HCT116 (cell line): Measurements from ENCODE around the gene RNF4. TPM values are rescaled to one million over a fixed set of nuclear protein-coding genes. Genes with fewer than 3 reads are reported as not detected.

Source experiments
- ATAC-seq: fragments of 200-7000 bp; cut with Tn5 transposase; 2 replicates; pipeline ENCODE4 v1.9.1; 2020; ENCODE audit warnings: mild to moderate bottlenecking, moderate library complexity
- BruUV-seq: library from RNA; stranded (reverse); fragments of 400-500 nt; replicated peaks from 2 replicates; lab custom pipeline; 2021; lab: Mats Ljungman, UMichigan
- CTCF ChIA-PET: fragments of 300-600 bp; sonication (Branson Sonifier 250); formaldehyde crosslinking; loops from one replicate; lab custom pipeline; 2021; ENCODE audit warnings: antibody characterized with exemption; lab: Charles Lee
- POLR2A ChIA-PET: fragments of 300-600, 350-600 bp; sonication (Branson Sonifier 250); formaldehyde crosslinking; loops from one replicate; lab custom pipeline; 2021; ENCODE audit warnings: antibody characterized with exemption; lab: Charles Lee
- RAD21 ChIA-PET, 2 experiments: fragments of 300-600 bp; sonication (Branson Sonifier 250); formaldehyde crosslinking; loops; one replicate each; lab custom pipeline; 2023; ENCODE audit warnings: low total read pairs in 2 of 2; ENCODE audit not compliant: uncharacterized antibody in 2 of 2, unreplicated experiment in 2 of 2, low non-redundant PET in 1 of 2; lab: Charles Lee
- DNase-seq: peaks from one replicate; pipeline ENCODE4 v3.0.0-alpha.2; 2010; ENCODE audit warnings: low read depth, low spot score
- H2AFZ ChIP-seq: fragments of 200-600 bp; shearing (Covaris generic), sonication (generic); 2 replicates; pipeline ENCODE4 v1.6.1; 2017; ENCODE audit warnings: low read depth, mixed run types, mixed read lengths, antibody characterized with exemption, low read length; ENCODE audit not compliant: poor library complexity, severe bottlenecking
- H3K27ac ChIP-seq: 2 replicates; pipeline ENCODE4 v1.5.1; 2012; ENCODE audit warnings: low read depth, low read length
- H3K27me3 ChIP-seq: fragments of 200-600 bp; sonication (generic); 2 replicates; pipeline ENCODE4 v1.6.1; 2016; ENCODE audit warnings: mixed run types, low read length, mixed read lengths; ENCODE audit not compliant: insufficient read depth
- H3K36me3 ChIP-seq, 2 experiments: fragments of 200-500 bp in 1 of 2; fragments of 200-600 bp in 1 of 2; sonication (Bioruptor generic) in 1 of 2; sonication (generic) in 1 of 2; 2 replicates each; pipeline versions ENCODE4 v1.5.1 to v1.6.1; 2014 to 2016; ENCODE audit warnings: low read length in 2 of 2, inconsistent platforms in 1 of 2, mixed read lengths in 1 of 2, mixed run types in 1 of 2; ENCODE audit not compliant: insufficient read depth in 2 of 2, control insufficient read depth in 1 of 2
- H3K4me1 ChIP-seq, 2 experiments: fragments of 200-600 bp in 1 of 2; sonication (generic) in 1 of 2; 2 replicates each; pipeline versions ENCODE4 v1.5.1 to v1.6.1; 2012 to 2017; ENCODE audit warnings: low read length in 2 of 2, inconsistent platforms in 1 of 2, mild to moderate bottlenecking in 1 of 2, mixed read lengths in 1 of 2, mixed run types in 1 of 2, moderate library complexity in 1 of 2; ENCODE audit not compliant: insufficient read depth in 2 of 2, control insufficient read depth in 1 of 2
- H3K4me2 ChIP-seq: fragments of 200-600 bp; sonication (generic); 2 replicates; pipeline ENCODE4 v1.6.1; 2017; ENCODE audit warnings: mixed run types, low read length, mixed read lengths
- H3K4me3 ChIP-seq, 2 experiments: fragments of 200-600 bp in 1 of 2; sonication (generic) in 1 of 2; replicated peaks in 1 of 2; 2 replicates each; pipeline ENCODE4 v1.5.1; 2011 to 2016; ENCODE audit warnings: low read length in 2 of 2, control low read depth in 1 of 2, low read depth in 1 of 2, mild to moderate bottlenecking in 1 of 2, mixed read lengths in 1 of 2, mixed run types in 1 of 2
- H3K79me2 ChIP-seq: fragments of 200-600 bp; sonication (generic); 2 replicates; pipeline ENCODE4 v1.6.1; 2017; ENCODE audit warnings: mild to moderate bottlenecking, mixed run types, low read length, moderate library complexity, mixed read lengths; ENCODE audit not compliant: insufficient read depth
- H3K9ac ChIP-seq: fragments of 200-600 bp; sonication (generic); 2 replicates; pipeline ENCODE4 v1.6.1; 2016; ENCODE audit warnings: low read length, mixed read lengths
- H3K9me2 ChIP-seq: fragments of 200-600 bp; sonication (generic), shearing (Covaris generic); 2 replicates; pipeline ENCODE4 v1.6.1; 2017; ENCODE audit warnings: mixed run types, mild to moderate bottlenecking, moderate library complexity; ENCODE audit not compliant: insufficient read depth
- H3K9me3 ChIP-seq, 2 experiments: fragments of 200-500 bp in 1 of 2; fragments of 200-600 bp in 1 of 2; sonication (Bioruptor generic) in 1 of 2; sonication (generic) in 1 of 2; 2 replicates each; pipeline ENCODE4 v1.6.1; 2014 to 2017; ENCODE audit warnings: low read length in 2 of 2, mixed read lengths in 2 of 2, inconsistent platforms in 1 of 2, low read depth in 1 of 2, mild to moderate bottlenecking in 1 of 2, mixed run types in 1 of 2, moderate library complexity in 1 of 2; ENCODE audit not compliant: control insufficient read depth in 1 of 2, insufficient read depth in 1 of 2
- H4K20me1 ChIP-seq: fragments of 200-600 bp; sonication (generic), shearing (Covaris generic); 2 replicates; pipeline ENCODE4 v1.6.1; 2017; ENCODE audit warnings: mixed run types, mild to moderate bottlenecking, moderate library complexity; ENCODE audit not compliant: insufficient read depth
- ATF3 ChIP-seq: IDR thresholded peaks from 2 replicates; pipeline ENCODE4 v1.6.1; 2012
- CBX3 ChIP-seq: IDR thresholded peaks from 2 replicates; pipeline ENCODE4 v1.6.1; 2012; ENCODE audit warnings: low read depth
- CEBPB ChIP-seq: IDR thresholded peaks from 2 replicates; pipeline ENCODE4 v1.6.1; 2012; ENCODE audit warnings: low read depth
- ELF1 ChIP-seq: IDR thresholded peaks from 2 replicates; pipeline ENCODE4 v1.6.1; 2012; ENCODE audit warnings: low read depth, borderline replicate concordance
- EZH2 ChIP-seq: fragments of 200-600 bp; sonication (generic); IDR thresholded peaks from 2 replicates; pipeline ENCODE4 v1.6.1; 2017; ENCODE audit warnings: antibody characterized with exemption, mixed run types
- EZH2phosphoT487 ChIP-seq: fragments of 200-600 bp; IDR thresholded peaks from 2 replicates; pipeline ENCODE4 v1.6.1; 2018; ENCODE audit warnings: antibody characterized with exemption, borderline replicate concordance
- FOSL1 ChIP-seq: IDR thresholded peaks from 2 replicates; pipeline ENCODE4 v1.6.1; 2012; ENCODE audit warnings: low read depth
- JUND ChIP-seq: IDR thresholded peaks from 2 replicates; pipeline ENCODE4 v1.6.1; 2012
- MAX ChIP-seq: IDR thresholded peaks from 2 replicates; pipeline ENCODE4 v1.6.1; 2012
- POLR2A ChIP-seq: IDR thresholded peaks from 2 replicates; pipeline ENCODE4 v1.7.0; 2011; ENCODE audit warnings: borderline replicate concordance; ENCODE audit not compliant: insufficient read depth, insufficient read length; ENCODE audit errors: extremely low read depth
- POLR2AphosphoS5 ChIP-seq: IDR thresholded peaks from 2 replicates; pipeline ENCODE4 v1.6.1; 2011; ENCODE audit warnings: mild to moderate bottlenecking, low read depth, low read length, moderate library complexity
- RAD21 ChIP-seq: IDR thresholded peaks from 2 replicates; pipeline ENCODE4 v1.6.1; 2012; ENCODE audit warnings: low read depth, mild to moderate bottlenecking
- SIN3A ChIP-seq: IDR thresholded peaks from 2 replicates; pipeline ENCODE4 v1.6.1; 2012; ENCODE audit warnings: low read depth
- SP1 ChIP-seq: IDR thresholded peaks from 2 replicates; pipeline ENCODE4 v1.6.1; 2012; ENCODE audit warnings: low read depth
- SRF ChIP-seq: IDR thresholded peaks from 2 replicates; pipeline ENCODE4 v1.6.1; 2012; ENCODE audit warnings: low read depth
- TCF7L2 ChIP-seq: IDR thresholded peaks from 2 replicates; pipeline ENCODE4 v1.7.0; 2011; ENCODE audit warnings: borderline replicate concordance, inconsistent platforms; ENCODE audit not compliant: insufficient read depth, insufficient read length; ENCODE audit errors: extremely low read depth
- YY1 ChIP-seq: IDR thresholded peaks from 2 replicates; pipeline ENCODE4 v1.6.1; 2011; ENCODE audit warnings: low read length, low read depth, moderate library complexity, mild to moderate bottlenecking; ENCODE audit not compliant: insufficient replicate concordance; ENCODE audit errors: extremely low read depth
- ZBTB33 ChIP-seq: IDR thresholded peaks from 2 replicates; pipeline ENCODE4 v1.6.1; 2011; ENCODE audit warnings: mild to moderate bottlenecking, low read length, moderate library complexity; ENCODE audit not compliant: insufficient replicate concordance; ENCODE audit errors: extremely low read depth
- ZNF274 ChIP-seq: fragments of 200-500 bp; sonication (Bioruptor generic); IDR thresholded peaks from 2 replicates; pipeline ENCODE4 v1.6.1; 2014; ENCODE audit warnings: mild to moderate bottlenecking, low read depth, low read length, inconsistent platforms
- intact Hi-C: fragments of 100-400 bp; cut with micrococcal nuclease; formaldehyde crosslinking; loops from 2 replicates; pipeline ENCODE4 v1.10.0; 2022
- total RNA-seq: library from RNA; stranded (reverse); gene quantifications from one replicate; pipeline ENCODE4 v1.2.1, GENCODE V29; 2021; ENCODE audit not compliant: unreplicated experiment

Gene RNF4
- total RNA-seq, 1 experiment from 2014 or later = 62.3 TPM

- Histone ChIP-seq H2AFZ (no peak overlapping the region), H3K4me3 (no peak overlapping the region), H3K27me3 (no peaks in the 10 kb centered on the region), H4K20me1 (peaks cover 40% of the 10 kb centered on the region; the same call in 1 of the 2 replicates), H3K27ac (no peak overlapping the region), H3K9me3 (no peaks in the 10 kb centered on the region), H3K36me3 (peaks cover 0 to 4% of the 10 kb centered on the region in 2 experiments; a peak in 1 of 4 replicates), H3K79me2 (peaks cover 100% of the 10 kb centered on the region), H3K4me1 (no peaks in the 10 kb centered on the region), H3K9me2 (no peaks in the 10 kb centered on the region), H3K9ac (no peak overlapping the region), H3K4me2 (no peak overlapping the region)
- no TSS peak for BruUV-seq
- TF ChIP-seq ELF1 = no peak
- TF ChIP-seq POLR2AphosphoS5 = no peak
- TF ChIP-seq CEBPB = no peak
- no peak for TF ChIP-seq YY1
- no peak for TF ChIP-seq EZH2phosphoT487
- TF ChIP-seq EZH2 = no peak
- no peak for TF ChIP-seq MAX
- no peak for TF ChIP-seq ZNF274
- TF ChIP-seq ATF3 = no peak
- POLR2A ChIA-PET = no interaction called here
- CTCF ChIA-PET = no interaction called here
- RAD21 ChIA-PET = no interaction called here
- no peak for DNase-seq
- intact Hi-C loops = no loop called here
- no peak for ATAC-seq
These were observed 13.3 kb downstream of the RNF4 start for GRCh38 chr4:2482192-2482591.

GRCh38 chr4:2482693-2483092, 13.8 kb downstream of the RNF4 start:
- Histone ChIP-seq H3K27ac (no peak overlapping the region), H3K9me2 (no peaks in the 10 kb centered on the region), H4K20me1 (peaks cover 40% of the 10 kb centered on the region; the same call in 1 of the 2 replicates), H3K27me3 (no peaks in the 10 kb centered on the region), H3K4me3 (no peak overlapping the region), H3K36me3 (peaks cover 0 to 4% of the 10 kb centered on the region in 2 experiments; a peak in 1 of 4 replicates), H3K9ac (no peak overlapping the region), H3K9me3 (no peaks in the 10 kb centered on the region), H3K4me1 (no peaks in the 10 kb centered on the region), H3K79me2 (peaks cover 100% of the 10 kb centered on the region), H2AFZ (no peak overlapping the region), H3K4me2 (no peak overlapping the region)
- BruUV-seq = no TSS peak
- ATAC-seq (no peak), DNase-seq (no peak)
- ChIA-PET RAD21 (no interaction called here), POLR2A (no interaction called here), CTCF (no interaction called here)
- intact Hi-C loops = no loop called here
- TF ChIP-seq ZNF274 = no peak
- TF ChIP-seq JUND = no peak
- TF ChIP-seq RAD21 = no peak
- TF ChIP-seq ATF3 = no peak
- no peak for TF ChIP-seq ZBTB33
- TF ChIP-seq TCF7L2 = no peak
- no peak for TF ChIP-seq SIN3A
- no peak for TF ChIP-seq FOSL1
- no peak for TF ChIP-seq POLR2AphosphoS5
- no peak for TF ChIP-seq SP1
- TF ChIP-seq SRF = no peak
- no peak for TF ChIP-seq MAX
- TF ChIP-seq CBX3 = no peak
- no peak for TF ChIP-seq CEBPB
- TF ChIP-seq POLR2A = no peak
- no peak for TF ChIP-seq YY1
- TF ChIP-seq EZH2 = no peak
